HL-60 (cell line): Measurements from ENCODE around the gene KCTD5.
A peak's percentile ranks its signal among the peaks of the same experiment; 100 is the strongest.

Experiments used
- DNase-seq, 2 experiments: peaks; one replicate each; pipeline ENCODE4 v3.0.0-alpha.2; 2010 to 2020; ENCODE audit warnings: low read depth in 1 of 2, low spot score in 1 of 2
- H3K27ac ChIP-seq: fragments of 250-450 bp; sonication (Bioruptor Pico); replicated peaks from 2 replicates; pipeline ENCODE4 v1.5.1; 2020; ENCODE audit warnings: mild to moderate bottlenecking, moderate library complexity
- H3K27me3 ChIP-seq: fragments of 250-450 bp; sonication (Bioruptor Pico); 2 replicates; pipeline ENCODE4 v1.5.1; 2021; ENCODE audit warnings: mild to moderate bottlenecking, moderate library complexity; ENCODE audit not compliant: insufficient read depth, poor library complexity, severe bottlenecking
- H3K4me3 ChIP-seq: replicated peaks from 2 replicates; pipeline ENCODE4 v1.5.1; 2011; ENCODE audit warnings: mild to moderate bottlenecking, control low read depth, low read length; ENCODE audit not compliant: insufficient read depth
- CTCF ChIP-seq: IDR thresholded peaks from one replicate; pipeline ENCODE4 v1.5.1; 2011; ENCODE audit warnings: low read length, control low read depth, inconsistent platforms; ENCODE audit not compliant: insufficient read depth
- GABPA ChIP-seq: IDR thresholded peaks from 2 replicates; pipeline ENCODE4 v1.6.1; 2012; ENCODE audit warnings: low read depth
- POLR2AphosphoS5 ChIP-seq: IDR thresholded peaks from 2 replicates; pipeline ENCODE4 v1.6.1; 2012; ENCODE audit warnings: low read depth
- REST ChIP-seq: IDR thresholded peaks from 2 replicates; pipeline ENCODE4 v1.6.1; 2012; ENCODE audit warnings: low read depth; ENCODE audit not compliant: insufficient replicate concordance
- SPI1 ChIP-seq: IDR thresholded peaks from 2 replicates; pipeline ENCODE4 v1.6.1; 2012; ENCODE audit warnings: low read depth, mild to moderate bottlenecking, borderline replicate concordance

The KCTD5 gene

GRCh38 chr16:2752035-2752849 lies 69.9 kb downstream of the KCTD5 start, which contains the start of gene SRRM2:
Gene SRRM2 (plus strand): TSS chr16:2752638. CDS start chr16:2756365, 3,727 bp downstream.
- no peak for TF ChIP-seq CTCF
- TF ChIP-seq POLR2AphosphoS5, result peak; percentile 77
- 0 out of 2 replicates have a peak, but pooled peaks have one; percentile 1 for TF ChIP-seq SPI1
- peak; percentile 62 for TF ChIP-seq REST
- no peak; the same call in 1 of the 2 replicates for TF ChIP-seq GABPA
- peak; percentile 96 to 97 for DNase-seq
- H3K27ac ChIP-seq, result peak within 1 kb of the TSS; percentile 96
- no peaks in the 10 kb centered on the region for H3K27me3 ChIP-seq
- H3K4me3 ChIP-seq, result peak within 1 kb of the TSS; percentile 50

- Histone ChIP-seq H3K27ac (peak overlapping the region; percentile 96), H3K4me3 (peak overlapping the region; percentile 50), H3K27me3 (no peaks in the 10 kb centered on the region)
- peak; percentile 1 to 76 for DNase-seq
- TF ChIP-seq GABPA, result no peak
- TF ChIP-seq POLR2AphosphoS5, result no peak
- TF ChIP-seq SPI1, result no peak
- TF ChIP-seq CTCF, result no peak
- no peak for TF ChIP-seq REST
Measured at GRCh38 chr16:2752850-2753732, 70.8 kb downstream of the KCTD5 start.

- H3K27me3 ChIP-seq, result no peaks in the 10 kb centered on the region
- peak overlapping the region; percentile 50 for H3K4me3 ChIP-seq
- TF ChIP-seq GABPA (no peak), CTCF (no peak), SPI1 (no peak), REST (no peak), POLR2AphosphoS5 (no peak)
- H3K27ac ChIP-seq, result peak overlapping the region; percentile 96
- DNase-seq, result no peak
Measured at GRCh38 chr16:2753733-2754020, 71.4 kb downstream of the KCTD5 start.
